Measurements from ENCODE around the gene LTBP1.
"Not testable (repeated sequence)": the region's sequence is repeated elsewhere in the genome, so short reads cannot be mapped to it uniquely, and the experiment has no call there.

The LTBP1 gene

GRCh38 chr2:32946314-32947075 lies at the start of gene LTBP1:
Gene LTBP1 (plus strand): TSS chr2:32946953. CDS start chr2:32947325, 372 bp downstream.
- FAIRE-seq, result no peak

GRCh38 chr2:32900246-32900973 lies 46.3 kb upstream of the LTBP1 start:
- FAIRE-seq, result no peak

- FAIRE-seq, result no peak
These were observed 45.4 kb upstream of the LTBP1 start for GRCh38 chr2:32901313-32901712.

- no peak for FAIRE-seq
These were observed 44.6 kb upstream of the LTBP1 start for GRCh38 chr2:32902174-32902573.

GRCh38 chr2:32902986-32903385 lies 43.8 kb upstream of the LTBP1 start:
- no peak for FAIRE-seq

GRCh38 chr2:32904074-32904473 lies 42.7 kb upstream of the LTBP1 start:
- FAIRE-seq, result no peak

GRCh38 chr2:32904751-32905150 lies 42.0 kb upstream of the LTBP1 start:
- no peak for FAIRE-seq

- FAIRE-seq, result no peak
These were observed 41.5 kb upstream of the LTBP1 start for GRCh38 chr2:32905270-32905669.

GRCh38 chr2:32910883-32911598 lies 35.7 kb upstream of the LTBP1 start:
- FAIRE-seq, result no peak

- no peak for FAIRE-seq
These were observed 31.1 kb upstream of the LTBP1 start for GRCh38 chr2:32915694-32916093.

GRCh38 chr2:32918774-32919173 lies 28.0 kb upstream of the LTBP1 start:
- no peak for FAIRE-seq

GRCh38 chr2:32919901-32920300 lies 26.9 kb upstream of the LTBP1 start:
- not testable (repeated sequence) for FAIRE-seq

GRCh38 chr2:32921486-32921885 lies 25.3 kb upstream of the LTBP1 start:
- not testable (repeated sequence) for FAIRE-seq

- no peak for FAIRE-seq
These were observed 24.3 kb upstream of the LTBP1 start for GRCh38 chr2:32922501-32922900.

GRCh38 chr2:32923109-32923508 lies 23.6 kb upstream of the LTBP1 start:
- no peak for FAIRE-seq

- FAIRE-seq, result no peak
These were observed 21.4 kb upstream of the LTBP1 start for GRCh38 chr2:32925283-32925815.

GRCh38 chr2:32925976-32926707 lies 20.6 kb upstream of the LTBP1 start:
- no peak for FAIRE-seq

- FAIRE-seq, result no peak
These were observed 20.1 kb upstream of the LTBP1 start for GRCh38 chr2:32926708-32927084.

- no peak for FAIRE-seq
These were observed 16.3 kb upstream of the LTBP1 start for GRCh38 chr2:32930436-32930835.

- no peak for FAIRE-seq
These were observed 15.2 kb upstream of the LTBP1 start for GRCh38 chr2:32931519-32931918.

- FAIRE-seq, result no peak
These were observed 14.6 kb upstream of the LTBP1 start for GRCh38 chr2:32931945-32932709.

Measured in G401.6 (cell line).